Stimulated activated CD8-positive, alpha-beta memory T cell treated with anti-CD3 and anti-CD28 coated beads, Interleukin-12 subunit alpha, Interleukin-12 subunit beta, amount 100 ng/mL, for 4 hours (primary cell): Measurements from ENCODE around the gene GLIS1.

Experiments used
- DNase-seq: peaks from one replicate; pipeline ENCODE4 v3.0.0-alpha.2; 2020; ENCODE audit warnings: low read depth

The GLIS1 gene

GRCh38 chr1:53736290-53736689 is 2.7 kb downstream of the GLIS1 start:
- DNase-seq, result no peak

DNA sequence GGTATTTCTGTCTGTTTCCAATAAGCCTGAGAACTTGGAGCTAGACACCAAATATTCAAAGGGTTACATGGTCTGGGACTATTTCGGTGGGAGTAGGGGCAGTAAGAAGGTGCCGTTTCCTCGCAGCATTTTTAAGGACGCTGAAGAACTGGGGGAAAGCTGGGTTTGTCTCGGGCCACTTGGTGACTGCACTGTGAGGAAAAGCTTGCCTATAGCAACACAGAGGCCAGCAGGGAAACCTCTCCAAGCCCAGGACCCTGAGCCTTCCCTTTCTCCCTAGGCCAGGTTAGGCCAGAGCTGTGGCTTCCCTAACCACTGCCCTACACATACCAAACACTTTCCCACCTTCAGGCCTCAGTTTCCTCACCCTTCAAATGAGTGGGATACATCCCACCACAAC is 3.3 kb downstream of the GLIS1 start:
- no peak for DNase-seq

DNA sequence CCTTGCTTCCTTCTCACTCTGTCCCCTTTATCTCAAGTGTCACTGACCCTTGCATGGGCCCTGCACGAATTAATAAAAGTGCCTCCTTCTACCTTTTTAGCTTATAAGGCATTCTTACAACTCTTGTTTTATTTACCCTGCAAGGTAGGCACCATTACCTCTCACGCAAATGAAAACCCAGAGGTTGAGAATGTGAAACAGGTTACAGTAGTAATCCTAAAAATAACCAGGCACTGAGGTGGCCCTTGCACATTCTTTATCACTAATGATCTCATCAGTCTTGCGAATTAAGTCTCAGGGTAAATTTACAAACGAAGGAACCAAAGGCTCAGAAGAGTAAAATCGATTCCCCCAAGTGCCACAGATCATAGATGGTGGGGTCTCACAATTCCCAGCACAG is 3.7 kb downstream of the GLIS1 start:
- no peak for DNase-seq

GRCh38 chr1:53734650-53735211 is 4.2 kb downstream of the GLIS1 start:
- no peak for DNase-seq

- no peak for DNase-seq
Observed at GRCh38 chr1:53733975-53734649, 4.9 kb downstream of the GLIS1 start.

GRCh38 chr1:53733447-53733931 is 5.5 kb downstream of the GLIS1 start:
- DNase-seq, result no peak

DNA sequence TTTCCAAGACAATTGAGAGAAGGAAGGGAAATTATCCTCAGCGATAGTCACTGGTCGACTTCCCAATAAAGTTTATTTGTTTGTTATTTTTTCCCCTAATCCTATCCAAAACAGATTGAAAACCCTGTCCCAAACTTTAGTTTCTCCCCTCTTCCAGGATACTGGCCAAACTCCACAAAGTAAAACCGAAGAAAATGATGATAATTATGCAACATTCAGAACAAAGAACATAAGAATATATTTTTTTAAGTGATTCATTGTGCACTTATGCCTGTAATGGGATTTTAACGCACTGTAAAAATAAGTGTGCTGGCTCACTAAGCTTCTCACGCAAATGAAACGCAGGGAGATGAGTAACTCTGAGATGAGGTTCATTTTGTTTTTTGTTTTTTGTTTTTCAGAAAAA is 6.0 kb downstream of the GLIS1 start:
- no peak for DNase-seq

- no peak for DNase-seq
Observed at GRCh38 chr1:53732409-53732808, 6.6 kb downstream of the GLIS1 start.

DNA sequence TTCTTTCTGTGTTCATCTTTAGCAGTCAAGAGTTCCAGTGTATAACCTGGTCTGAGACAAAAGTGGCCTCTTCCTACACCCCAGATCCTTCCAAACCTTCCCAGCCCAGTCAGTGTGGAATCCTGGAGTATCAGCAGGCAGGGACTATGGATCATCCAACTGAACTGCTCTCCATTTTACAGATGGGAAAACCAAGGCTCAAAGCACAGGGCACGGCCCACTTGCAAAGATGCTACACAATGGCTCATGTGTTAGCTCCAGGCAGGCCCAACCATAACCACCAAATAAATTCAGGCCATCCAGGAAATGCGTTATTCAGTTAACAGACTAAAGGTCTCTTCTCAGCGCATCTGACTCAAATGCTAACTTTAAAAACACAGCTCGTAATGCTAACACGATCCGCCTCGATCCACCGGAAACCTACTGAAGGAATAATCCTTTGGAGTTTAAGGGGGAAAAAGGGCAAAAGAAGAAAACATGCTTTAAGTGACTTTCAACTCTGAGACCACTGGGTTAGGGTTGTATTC is 7.1 kb downstream of the GLIS1 start:
- DNase-seq, result no peak

DNA sequence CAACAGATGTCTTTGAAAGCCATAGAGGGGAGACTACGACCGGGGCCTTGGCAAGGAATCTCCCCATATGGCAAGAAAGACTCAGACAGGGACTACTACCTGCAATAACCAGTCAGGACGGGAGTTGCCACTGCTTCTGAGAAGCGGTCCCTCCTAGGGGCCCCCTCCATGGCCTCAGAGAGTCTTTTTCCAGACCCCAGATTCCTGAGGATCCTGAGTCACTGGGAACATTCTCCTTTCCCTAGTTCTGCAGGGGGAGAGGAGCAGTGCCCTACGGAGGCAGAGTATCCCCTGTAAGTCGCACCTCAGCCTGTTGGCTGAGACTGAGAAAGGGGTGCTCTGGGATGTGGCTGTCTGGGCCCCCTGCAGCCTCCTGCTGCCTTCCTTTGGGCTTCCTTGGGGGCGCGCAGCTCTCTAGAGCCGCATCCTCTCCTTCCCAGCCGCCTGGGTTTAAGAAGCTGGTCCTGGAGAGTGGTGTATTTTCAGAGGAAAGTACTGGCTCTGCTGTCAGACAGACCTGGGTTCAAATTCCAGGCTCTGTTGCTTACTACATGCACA is 7.8 kb downstream of the GLIS1 start:
- DNase-seq, result no peak

GRCh38 chr1:53730224-53730865 is 8.6 kb downstream of the GLIS1 start:
- DNase-seq, result no peak

- no peak for DNase-seq
Observed at GRCh38 chr1:53729456-53730223, 9.3 kb downstream of the GLIS1 start.

DNA sequence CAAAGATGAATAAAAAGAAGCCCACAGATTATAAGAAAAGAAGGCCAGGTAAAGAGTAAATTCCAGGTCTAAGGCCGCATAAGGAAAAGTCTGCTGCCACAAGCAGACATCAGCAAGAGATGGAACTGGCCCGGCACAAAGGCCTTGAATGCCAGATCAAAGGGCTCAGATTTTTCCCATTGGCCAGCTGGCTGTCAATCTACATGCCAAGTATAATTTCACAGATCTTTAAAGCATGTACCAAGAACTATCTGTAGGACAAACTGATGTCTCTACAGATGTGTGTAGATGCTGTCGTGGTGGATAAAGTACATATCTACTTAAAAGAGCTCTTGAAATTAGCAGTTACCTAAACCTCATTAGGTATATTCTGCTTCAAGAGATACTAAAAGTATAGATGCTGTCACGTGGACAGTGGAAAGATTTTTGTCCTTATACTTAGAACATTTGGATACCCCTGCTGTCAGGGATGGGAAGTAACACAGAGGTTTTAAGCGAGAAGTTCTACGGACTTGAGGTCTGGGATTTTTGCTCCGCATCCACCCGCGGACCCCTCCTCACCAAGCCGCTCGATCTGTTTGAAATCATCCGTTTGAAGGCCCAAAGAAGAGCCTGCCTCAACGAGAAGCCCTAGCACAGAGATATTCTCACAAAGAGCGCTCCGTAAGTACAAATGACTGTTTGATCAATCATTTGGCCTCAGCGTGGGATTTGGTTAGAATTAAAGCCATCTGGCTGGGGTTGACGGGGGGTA is 10.1 kb downstream of the GLIS1 start:
- DNase-seq, result no peak

DNA sequence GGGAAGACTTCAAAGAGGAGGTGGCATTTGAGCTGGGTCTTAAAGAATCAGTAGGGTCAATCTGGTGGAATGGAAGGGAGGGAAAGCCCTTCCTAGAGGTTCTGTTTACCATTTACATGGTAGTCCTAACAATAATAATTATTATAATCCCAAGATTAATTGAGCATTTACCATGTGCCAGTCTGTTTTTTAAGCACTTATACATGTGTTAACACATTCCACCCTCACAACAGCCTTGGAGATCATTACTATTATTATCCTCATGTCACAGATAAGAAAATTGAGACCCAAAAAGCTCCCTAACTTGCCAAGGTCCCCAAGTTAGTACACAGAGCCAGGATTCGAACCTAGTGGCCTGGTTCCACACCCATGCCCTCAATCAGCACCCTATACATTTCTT is 10.8 kb downstream of the GLIS1 start:
- DNase-seq, result no peak

- DNase-seq, result no peak
Observed at GRCh38 chr1:53727461-53728092, 11.4 kb downstream of the GLIS1 start.

- no peak for DNase-seq
Observed at GRCh38 chr1:53726009-53726600, 12.9 kb downstream of the GLIS1 start.

DNA sequence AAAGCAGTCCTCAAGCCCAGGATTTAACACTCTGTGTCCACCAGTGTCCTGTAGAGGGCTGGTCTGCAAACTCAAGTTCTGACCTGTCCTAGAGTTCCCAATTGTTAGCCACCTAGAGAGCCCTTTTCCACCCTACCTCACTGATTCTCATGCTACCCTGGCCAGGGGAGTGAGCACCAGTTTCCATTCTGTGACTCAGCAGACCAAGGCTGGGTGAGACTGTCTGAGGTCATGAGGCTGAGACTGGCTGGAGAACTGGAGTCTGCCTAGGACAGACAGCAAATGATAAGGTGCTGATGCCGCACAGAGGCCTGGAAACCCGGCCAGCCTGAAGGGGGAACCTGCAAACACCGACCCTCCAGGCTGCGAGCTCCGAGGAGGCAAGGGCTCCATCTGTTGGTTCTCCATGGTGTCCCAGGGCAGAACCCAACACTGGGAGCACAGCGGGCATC is 13.7 kb downstream of the GLIS1 start:
- DNase-seq, result no peak

GRCh38 chr1:53722025-53722424 is 16.9 kb downstream of the GLIS1 start:
- DNase-seq, result no peak

DNA sequence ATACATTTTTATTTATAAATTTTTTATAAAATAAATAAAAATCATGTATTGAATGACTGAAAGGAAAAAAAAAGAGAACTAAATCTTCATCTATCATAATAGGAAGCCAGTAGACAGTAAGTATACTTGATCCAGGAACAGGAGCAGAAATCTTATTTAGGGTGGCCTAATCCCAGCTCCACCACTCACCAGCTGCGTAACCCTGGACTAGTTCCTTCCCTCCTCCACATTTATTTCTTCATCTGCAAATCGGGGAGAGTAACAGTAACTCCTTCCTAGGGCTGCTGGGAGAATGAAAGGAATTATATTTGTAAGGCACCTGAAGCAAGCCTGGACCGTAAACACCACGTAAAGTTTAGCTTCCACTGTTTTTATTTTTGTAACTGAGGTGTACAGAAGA is 17.9 kb downstream of the GLIS1 start:
- DNase-seq, result no peak

DNA sequence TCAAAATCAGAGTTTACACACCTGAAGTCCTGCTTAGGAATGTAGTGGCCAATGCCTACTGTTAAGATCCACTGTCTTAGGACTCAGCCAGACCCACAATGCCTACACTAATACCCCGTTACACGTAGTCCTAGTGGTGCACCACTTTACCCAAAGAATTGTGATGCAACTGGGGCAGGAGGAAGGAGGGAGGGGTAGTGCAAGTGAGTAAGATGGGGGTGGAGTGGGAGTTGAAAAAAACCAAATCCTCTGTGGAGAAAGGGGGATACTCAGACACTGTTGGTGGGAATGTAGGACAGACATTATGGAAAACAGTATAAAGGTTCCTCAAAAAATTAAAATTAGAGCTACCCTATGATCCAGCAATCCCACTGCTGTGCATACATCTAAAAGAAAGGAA is 19.5 kb downstream of the GLIS1 start:
- DNase-seq, result no peak

DNA sequence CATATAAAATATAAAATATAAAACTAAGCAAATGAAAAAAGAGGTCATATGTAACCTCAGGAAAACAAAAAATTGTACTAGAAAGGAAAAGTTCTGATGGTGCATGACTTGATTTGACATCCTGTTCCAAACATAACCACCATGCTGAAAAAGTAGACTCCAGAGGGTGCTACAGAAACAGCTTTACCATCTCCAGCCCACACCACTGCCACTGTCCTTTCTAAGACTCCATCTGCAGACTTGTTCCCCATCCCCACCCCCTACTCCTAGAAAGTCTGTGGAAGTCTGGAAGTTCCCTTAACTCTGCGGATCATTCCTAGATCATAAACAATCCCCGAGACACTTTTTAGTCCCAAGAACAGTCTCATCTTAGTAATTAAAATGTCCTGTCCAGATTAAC is 20.5 kb downstream of the GLIS1 start:
- no peak for DNase-seq
